Measurements from ENCODE around the gene MYPN.

The MYPN gene

DNA sequence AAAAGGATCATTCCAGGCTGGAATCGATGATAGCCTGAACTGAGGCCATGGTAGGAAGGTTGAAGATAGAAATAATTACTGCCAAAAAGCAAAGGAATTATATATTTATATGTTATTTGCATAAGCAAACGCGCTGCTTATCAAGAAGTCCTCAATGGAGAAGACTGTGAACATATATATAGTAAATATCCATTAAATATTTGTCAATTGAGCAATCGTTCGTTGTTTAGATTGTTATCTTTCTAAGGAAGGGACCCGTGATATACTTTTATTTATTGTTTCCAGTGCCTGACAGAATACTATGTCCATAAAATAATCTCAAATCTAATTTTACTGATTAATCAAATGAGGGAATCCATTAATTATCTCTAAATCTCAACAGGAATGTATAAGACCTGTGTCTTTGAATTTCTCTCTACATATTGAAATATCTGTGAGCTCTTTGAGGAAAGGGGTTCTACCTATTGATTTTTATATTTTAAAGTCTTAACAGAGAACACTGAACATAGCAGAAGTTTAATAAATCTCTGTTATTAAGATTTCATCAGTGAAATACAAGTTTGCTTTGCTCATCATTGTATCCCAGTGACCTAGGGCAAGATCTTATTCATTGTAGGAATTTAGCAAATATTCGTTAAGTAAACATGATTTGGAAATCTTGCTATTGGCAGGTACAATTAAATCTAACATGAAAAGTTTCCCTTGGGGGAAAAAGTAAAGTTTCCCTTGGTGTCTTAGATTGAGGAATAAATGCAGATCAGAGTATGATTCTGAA, 22.2 kb upstream of the MYPN start:
- no peaks in the 10 kb centered on the region for H3K36me3 ChIP-seq (ENCODE audit: control insufficient read depth in 2 of 2, insufficient read depth in 1 of 2, low read length in 2 of 2)
- CTCF ChIA-PET = interaction anchor here (0.6 to 0.7 kb wide), 3 partner anchors 163 to 1107 kb away, joined by 3 to 4 read pairs (median 3); no protein-coding TSS in a partner anchor
- TF ChIP-seq KLF7 (tag by site-specific recombination; IDR thresholded peaks at IDR 0.05; ENCODE audit: borderline replicate concordance) (no peak), EGR2 (tag by site-specific recombination; IDR thresholded peaks at IDR 0.05; ENCODE audit: low read depth) (no peak), ZNF560 (tag by site-specific recombination; IDR thresholded peaks at IDR 0.05; ENCODE audit: borderline replicate concordance) (no peak), ZNF529 (tag by site-specific recombination; IDR thresholded peaks at IDR 0.05; ENCODE audit: insufficient replicate concordance) (no peak), ZNF335 (tag by site-specific recombination; conservative IDR thresholded peaks at IDR 0.05) (no peak), ZNF362 (tag by site-specific recombination; IDR thresholded peaks at IDR 0.05) (no peak), ZSCAN16 (tag by site-specific recombination; IDR thresholded peaks at IDR 0.05) (no peak), ZNF621 (tag by site-specific recombination; IDR thresholded peaks at IDR 0.05) (no peak), REPIN1 (tag by site-specific recombination; IDR thresholded peaks at IDR 0.05; ENCODE audit: low read depth) (no peak), ZBTB7A (tag by site-specific recombination; IDR thresholded peaks at IDR 0.05; ENCODE audit: low read depth) (no peak)
- TF ChIP-seq, protein P1, sequence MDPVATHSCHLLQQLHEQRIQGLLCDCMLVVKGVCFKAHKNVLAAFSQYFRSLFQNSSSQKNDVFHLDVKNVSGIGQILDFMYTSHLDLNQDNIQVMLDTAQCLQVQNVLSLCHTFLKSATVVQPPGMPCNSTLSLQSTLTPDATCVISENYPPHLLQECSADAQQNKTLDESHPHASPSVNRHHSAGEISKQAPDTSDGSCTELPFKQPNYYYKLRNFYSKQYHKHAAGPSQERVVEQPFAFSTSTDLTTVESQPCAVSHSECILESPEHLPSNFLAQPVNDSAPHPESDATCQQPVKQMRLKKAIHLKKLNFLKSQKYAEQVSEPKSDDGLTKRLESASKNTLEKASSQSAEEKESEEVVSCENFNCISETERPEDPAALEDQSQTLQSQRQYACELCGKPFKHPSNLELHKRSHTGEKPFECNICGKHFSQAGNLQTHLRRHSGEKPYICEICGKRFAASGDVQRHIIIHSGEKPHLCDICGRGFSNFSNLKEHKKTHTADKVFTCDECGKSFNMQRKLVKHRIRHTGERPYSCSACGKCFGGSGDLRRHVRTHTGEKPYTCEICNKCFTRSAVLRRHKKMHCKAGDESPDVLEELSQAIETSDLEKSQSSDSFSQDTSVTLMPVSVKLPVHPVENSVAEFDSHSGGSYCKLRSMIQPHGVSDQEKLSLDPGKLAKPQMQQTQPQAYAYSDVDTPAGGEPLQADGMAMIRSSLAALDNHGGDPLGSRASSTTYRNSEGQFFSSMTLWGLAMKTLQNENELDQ (tag by site-specific recombination; IDR thresholded peaks at IDR 0.05; ENCODE audit: low read depth) = no peak
- TF ChIP-seq, protein P2, sequence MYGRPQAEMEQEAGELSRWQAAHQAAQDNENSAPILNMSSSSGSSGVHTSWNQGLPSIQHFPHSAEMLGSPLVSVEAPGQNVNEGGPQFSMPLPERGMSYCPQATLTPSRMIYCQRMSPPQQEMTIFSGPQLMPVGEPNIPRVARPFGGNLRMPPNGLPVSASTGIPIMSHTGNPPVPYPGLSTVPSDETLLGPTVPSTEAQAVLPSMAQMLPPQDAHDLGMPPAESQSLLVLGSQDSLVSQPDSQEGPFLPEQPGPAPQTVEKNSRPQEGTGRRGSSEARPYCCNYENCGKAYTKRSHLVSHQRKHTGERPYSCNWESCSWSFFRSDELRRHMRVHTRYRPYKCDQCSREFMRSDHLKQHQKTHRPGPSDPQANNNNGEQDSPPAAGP (tag by site-specific recombination; IDR thresholded peaks at IDR 0.05) = no peak
- POLR2A ChIA-PET = no interaction called here
- H3K9me3 ChIP-seq (ENCODE audit: control insufficient read depth, insufficient read depth, low read depth, low read length) = no peaks in the 10 kb centered on the region
- H3K4me3 ChIP-seq (ENCODE audit: low read depth, low read length) = no peak overlapping the region
- H3K27ac ChIP-seq (ENCODE audit: extremely low read depth, low read depth, low read length) = no peak overlapping the region
- H3K4me1 ChIP-seq (ENCODE audit: control insufficient read depth, insufficient read depth, low read length) = no peaks in the 10 kb centered on the region

GRCh38 chr10:68087685-68088401, 21.4 kb upstream of the MYPN start:
- POLR2A ChIA-PET = interaction anchor here (0.6 to 1.3 kb wide), 2 partner anchors 14 to 202 kb away, joined by 3 to 4 read pairs; no protein-coding TSS in a partner anchor
- CTCF ChIA-PET = interaction anchor here (0.6 to 0.9 kb wide), 2 partner anchors 11 to 1108 kb away, joined by 4 read pairs; no protein-coding TSS in a partner anchor
- Histone ChIP-seq H3K4me3 (ENCODE audit: low read depth, low read length) (no peak overlapping the region), H3K4me1 (ENCODE audit: control insufficient read depth, insufficient read depth, low read length) (no peaks in the 10 kb centered on the region), H3K36me3 (ENCODE audit: control insufficient read depth in 2 of 2, insufficient read depth in 1 of 2, low read length in 2 of 2) (no peaks in the 10 kb centered on the region), H3K27ac (ENCODE audit: extremely low read depth, low read depth, low read length) (no peak overlapping the region), H3K9me3 (ENCODE audit: control insufficient read depth, insufficient read depth, low read depth, low read length) (no peaks in the 10 kb centered on the region)
- no peak for TF ChIP-seq KLF9 (tag by site-specific recombination; IDR thresholded peaks at IDR 0.05; ENCODE audit: low read depth)
- no peak for TF ChIP-seq ZBTB1 (tag by site-specific recombination; IDR thresholded peaks at IDR 0.05)
- no peak for TF ChIP-seq ZBTB20 (tag by site-specific recombination; IDR thresholded peaks at IDR 0.05)
- TF ChIP-seq ZNF629 (tag by site-specific recombination; IDR thresholded peaks at IDR 0.05) = no peak
- no peak for TF ChIP-seq ZNF341 (tag by site-specific recombination; IDR thresholded peaks at IDR 0.05; ENCODE audit: low read depth)
- TF ChIP-seq ZNF423 (tag by site-specific recombination; IDR thresholded peaks at IDR 0.05) = no peak
- TF ChIP-seq PBX3 (CRISPR knock-in tag; IDR thresholded peaks at IDR 0.05) = no peak
- no peak for TF ChIP-seq ZFP3 (tag by site-specific recombination; IDR thresholded peaks at IDR 0.05; ENCODE audit: low read depth)
- TF ChIP-seq ZNF837 (tag by site-specific recombination; IDR thresholded peaks at IDR 0.05) = no peak
- no peak for TF ChIP-seq SP7 (tag by site-specific recombination; IDR thresholded peaks at IDR 0.05)
- no peak for TF ChIP-seq TRIM28 (IDR thresholded peaks at IDR 0.05; ENCODE audit: borderline replicate concordance, low read length)
- TF ChIP-seq ZNF510 (tag by site-specific recombination; IDR thresholded peaks at IDR 0.05; ENCODE audit: insufficient replicate concordance) = no peak
- no peak for TF ChIP-seq ZNF777 (tag by site-specific recombination; IDR thresholded peaks at IDR 0.05; ENCODE audit: borderline replicate concordance)
- no peak for TF ChIP-seq ZNF48 (tag by site-specific recombination; IDR thresholded peaks at IDR 0.05)
